ENCODE measurements around the gene CUL4A.
"Not testable (repeated sequence)": the region's sequence is repeated elsewhere in the genome, so short reads cannot be mapped to it uniquely, and the experiment has no call there.

GRCh38 chr13:113257908-113258307, 48.5 kb downstream of the CUL4A start:
- TF ChIP-seq, protein P1, sequence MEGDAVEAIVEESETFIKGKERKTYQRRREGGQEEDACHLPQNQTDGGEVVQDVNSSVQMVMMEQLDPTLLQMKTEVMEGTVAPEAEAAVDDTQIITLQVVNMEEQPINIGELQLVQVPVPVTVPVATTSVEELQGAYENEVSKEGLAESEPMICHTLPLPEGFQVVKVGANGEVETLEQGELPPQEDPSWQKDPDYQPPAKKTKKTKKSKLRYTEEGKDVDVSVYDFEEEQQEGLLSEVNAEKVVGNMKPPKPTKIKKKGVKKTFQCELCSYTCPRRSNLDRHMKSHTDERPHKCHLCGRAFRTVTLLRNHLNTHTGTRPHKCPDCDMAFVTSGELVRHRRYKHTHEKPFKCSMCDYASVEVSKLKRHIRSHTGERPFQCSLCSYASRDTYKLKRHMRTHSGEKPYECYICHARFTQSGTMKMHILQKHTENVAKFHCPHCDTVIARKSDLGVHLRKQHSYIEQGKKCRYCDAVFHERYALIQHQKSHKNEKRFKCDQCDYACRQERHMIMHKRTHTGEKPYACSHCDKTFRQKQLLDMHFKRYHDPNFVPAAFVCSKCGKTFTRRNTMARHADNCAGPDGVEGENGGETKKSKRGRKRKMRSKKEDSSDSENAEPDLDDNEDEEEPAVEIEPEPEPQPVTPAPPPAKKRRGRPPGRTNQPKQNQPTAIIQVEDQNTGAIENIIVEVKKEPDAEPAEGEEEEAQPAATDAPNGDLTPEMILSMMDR (IDR thresholded peaks at IDR 0.05; ENCODE audit: poor library complexity, severe bottlenecking), result not testable (repeated sequence)
- not testable (repeated sequence) for TF ChIP-seq EZH2 (IDR thresholded peaks at IDR 0.05; ENCODE audit: borderline replicate concordance, insufficient read depth, low read length, poor library complexity, severe bottlenecking); SMC3 (conservative IDR thresholded peaks at IDR 0.05; ENCODE audit: poor library complexity); TAF1 (IDR thresholded peaks at IDR 0.05; ENCODE audit: low read depth); POLR2AphosphoS5 (IDR thresholded peaks at IDR 0.05); EP300 (conservative IDR thresholded peaks at IDR 0.05; ENCODE audit: poor library complexity, severe bottlenecking)
- TF ChIP-seq, protein P2, sequence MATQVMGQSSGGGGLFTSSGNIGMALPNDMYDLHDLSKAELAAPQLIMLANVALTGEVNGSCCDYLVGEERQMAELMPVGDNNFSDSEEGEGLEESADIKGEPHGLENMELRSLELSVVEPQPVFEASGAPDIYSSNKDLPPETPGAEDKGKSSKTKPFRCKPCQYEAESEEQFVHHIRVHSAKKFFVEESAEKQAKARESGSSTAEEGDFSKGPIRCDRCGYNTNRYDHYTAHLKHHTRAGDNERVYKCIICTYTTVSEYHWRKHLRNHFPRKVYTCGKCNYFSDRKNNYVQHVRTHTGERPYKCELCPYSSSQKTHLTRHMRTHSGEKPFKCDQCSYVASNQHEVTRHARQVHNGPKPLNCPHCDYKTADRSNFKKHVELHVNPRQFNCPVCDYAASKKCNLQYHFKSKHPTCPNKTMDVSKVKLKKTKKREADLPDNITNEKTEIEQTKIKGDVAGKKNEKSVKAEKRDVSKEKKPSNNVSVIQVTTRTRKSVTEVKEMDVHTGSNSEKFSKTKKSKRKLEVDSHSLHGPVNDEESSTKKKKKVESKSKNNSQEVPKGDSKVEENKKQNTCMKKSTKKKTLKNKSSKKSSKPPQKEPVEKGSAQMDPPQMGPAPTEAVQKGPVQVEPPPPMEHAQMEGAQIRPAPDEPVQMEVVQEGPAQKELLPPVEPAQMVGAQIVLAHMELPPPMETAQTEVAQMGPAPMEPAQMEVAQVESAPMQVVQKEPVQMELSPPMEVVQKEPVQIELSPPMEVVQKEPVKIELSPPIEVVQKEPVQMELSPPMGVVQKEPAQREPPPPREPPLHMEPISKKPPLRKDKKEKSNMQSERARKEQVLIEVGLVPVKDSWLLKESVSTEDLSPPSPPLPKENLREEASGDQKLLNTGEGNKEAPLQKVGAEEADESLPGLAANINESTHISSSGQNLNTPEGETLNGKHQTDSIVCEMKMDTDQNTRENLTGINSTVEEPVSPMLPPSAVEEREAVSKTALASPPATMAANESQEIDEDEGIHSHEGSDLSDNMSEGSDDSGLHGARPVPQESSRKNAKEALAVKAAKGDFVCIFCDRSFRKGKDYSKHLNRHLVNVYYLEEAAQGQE (IDR thresholded peaks at IDR 0.05; ENCODE audit: borderline replicate concordance), result not testable (repeated sequence)
